GM23248 (cell line): ENCODE measurements around the gene CDK12. TPM values are rescaled to one million over a fixed set of nuclear protein-coding genes. Genes with fewer than 3 reads are reported as not detected.
"Not testable (repeated sequence)": the region's sequence is repeated elsewhere in the genome, so short reads cannot be mapped to it uniquely, and the experiment has no call there.

Source experiments
- DNase-seq: peaks from one replicate; pipeline ENCODE4 v3.0.0-alpha.2; 2015
- H2AFZ ChIP-seq: fragments of 200-600 bp; sonication (generic); 2 replicates; pipeline ENCODE4 v1.6.1; 2016; ENCODE audit warnings: antibody characterized with exemption
- H3F3A ChIP-seq: fragments of 200-600 bp; sonication (generic); 2 replicates; pipeline ENCODE4 v1.6.1; 2016; ENCODE audit warnings: mild to moderate bottlenecking, antibody characterized with exemption, mixed run types; ENCODE audit not compliant: insufficient read depth
- H3K27ac ChIP-seq: fragments of 200-600 bp; sonication (generic); 2 replicates; pipeline ENCODE4 v1.5.1; 2016; ENCODE audit warnings: mild to moderate bottlenecking
- H3K27me3 ChIP-seq: fragments of 200-600 bp; sonication (generic); replicated peaks from 2 replicates; pipeline ENCODE4 v1.6.1; 2016; ENCODE audit warnings: mild to moderate bottlenecking; ENCODE audit not compliant: insufficient read depth
- H3K36me3 ChIP-seq: fragments of 200-600 bp; sonication (generic); 2 replicates; pipeline ENCODE4 v1.6.1; 2016; ENCODE audit warnings: low read depth, mild to moderate bottlenecking
- H3K4me1 ChIP-seq: fragments of 200-600 bp; sonication (generic); 2 replicates; pipeline ENCODE4 v1.6.1; 2016; ENCODE audit warnings: mild to moderate bottlenecking; ENCODE audit not compliant: insufficient read depth
- H3K4me2 ChIP-seq: fragments of 200-600 bp; sonication (generic); one replicate; pipeline ENCODE4 v1.6.1; 2016; ENCODE audit warnings: mild to moderate bottlenecking; ENCODE audit not compliant: unreplicated experiment
- H3K4me3 ChIP-seq: fragments of 200-600 bp; sonication (generic); 2 replicates; pipeline ENCODE4 v1.5.1; 2016; ENCODE audit warnings: mild to moderate bottlenecking
- H3K79me2 ChIP-seq: fragments of 200-600 bp; sonication (generic); 2 replicates; pipeline ENCODE4 v1.6.1; 2016; ENCODE audit warnings: mild to moderate bottlenecking; ENCODE audit not compliant: insufficient read depth
- H3K9ac ChIP-seq: fragments of 200-600 bp; sonication (generic); 2 replicates; pipeline ENCODE4 v1.6.1; 2016; ENCODE audit warnings: mild to moderate bottlenecking
- H3K9me2 ChIP-seq: fragments of 200-600 bp; sonication (generic); 2 replicates; pipeline ENCODE4 v1.6.1; 2016; ENCODE audit warnings: mixed run types, mild to moderate bottlenecking, moderate library complexity; ENCODE audit not compliant: insufficient read depth
- H3K9me3 ChIP-seq: fragments of 200-600 bp; sonication (generic); one replicate; pipeline ENCODE4 v1.6.1; 2017; ENCODE audit warnings: low read depth
- H4K20me1 ChIP-seq: fragments of 200-600 bp; sonication (generic); 2 replicates; pipeline ENCODE4 v1.6.0; 2016; ENCODE audit not compliant: insufficient read depth
- EZH2 ChIP-seq: fragments of 200-600 bp; sonication (generic); IDR thresholded peaks from 2 replicates; pipeline ENCODE4 v1.6.1; 2018; ENCODE audit warnings: antibody characterized with exemption, mild to moderate bottlenecking; ENCODE audit not compliant: insufficient read depth, poor library complexity, severe bottlenecking
- EZH2phosphoT487 ChIP-seq: fragments of 200-600 bp; sonication (generic); IDR thresholded peaks from 2 replicates; pipeline ENCODE4 v1.6.1; 2018; ENCODE audit warnings: antibody characterized with exemption, moderate library complexity, mild to moderate bottlenecking, low read depth; ENCODE audit not compliant: insufficient read depth
- WGBS, 2 experiments: methylation state at CpG; one replicate each; pipeline ENCODE4 v1.1.6; 2015 to 2017; ENCODE audit warnings: low lambda C conversion rate in 2 of 2, low coverage in 1 of 2; ENCODE audit errors: missing lambda C conversion rate in 2 of 2; 5-methylcytosine and 5-hydroxymethylcytosine counted together
- in situ Hi-C: fragments of 300-500 bp; cut with MboI; formaldehyde crosslinking; loops from 2 replicates; pipeline ENCODE4 v1.15.0; 2020
- polyA plus RNA-seq: library from polyadenylated mRNA; unstranded; fragments of >200 nt; fragmentation: Nextera tagmentation; extraction: Ambion mirVana; gene quantifications from 2 replicates; pipeline ENCODE4 v1.2.1, GENCODE V29; 2016
- total RNA-seq: library from RNA; depleted of rRNA; stranded (reverse); fragments of >200 nt; shearing (Covaris generic); gene quantifications from 2 replicates; pipeline ENCODE4 v1.2.3, GENCODE V29; 2014

The CDK12 gene
- total and polyA plus RNA-seq, 2 experiments from 2014 or later, result 8.9 to 21.1 TPM

DNA sequence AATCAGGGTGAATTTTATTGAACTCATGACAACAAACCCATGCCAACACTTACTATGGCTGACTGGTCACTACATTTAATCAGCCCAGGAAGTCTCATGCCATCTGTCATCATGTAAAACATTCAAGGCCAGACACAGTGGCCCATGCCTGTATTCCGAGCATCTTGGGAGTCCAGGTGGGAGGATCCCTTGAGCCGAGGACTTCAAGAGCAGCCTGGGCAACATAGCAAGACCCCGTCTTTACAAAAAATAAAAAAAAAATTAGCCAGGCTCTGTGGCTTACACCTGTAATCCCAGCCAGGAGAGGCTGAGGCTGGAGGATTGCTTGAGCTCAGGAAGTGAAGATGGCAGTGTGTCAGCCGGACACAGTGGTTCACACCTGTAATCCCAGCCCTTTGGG is 5.4 kb upstream of the CDK12 start:
- no peak overlapping the region for H3K4me3 ChIP-seq
- no peak for TF ChIP-seq EZH2phosphoT487
- no peak for TF ChIP-seq EZH2

DNA sequence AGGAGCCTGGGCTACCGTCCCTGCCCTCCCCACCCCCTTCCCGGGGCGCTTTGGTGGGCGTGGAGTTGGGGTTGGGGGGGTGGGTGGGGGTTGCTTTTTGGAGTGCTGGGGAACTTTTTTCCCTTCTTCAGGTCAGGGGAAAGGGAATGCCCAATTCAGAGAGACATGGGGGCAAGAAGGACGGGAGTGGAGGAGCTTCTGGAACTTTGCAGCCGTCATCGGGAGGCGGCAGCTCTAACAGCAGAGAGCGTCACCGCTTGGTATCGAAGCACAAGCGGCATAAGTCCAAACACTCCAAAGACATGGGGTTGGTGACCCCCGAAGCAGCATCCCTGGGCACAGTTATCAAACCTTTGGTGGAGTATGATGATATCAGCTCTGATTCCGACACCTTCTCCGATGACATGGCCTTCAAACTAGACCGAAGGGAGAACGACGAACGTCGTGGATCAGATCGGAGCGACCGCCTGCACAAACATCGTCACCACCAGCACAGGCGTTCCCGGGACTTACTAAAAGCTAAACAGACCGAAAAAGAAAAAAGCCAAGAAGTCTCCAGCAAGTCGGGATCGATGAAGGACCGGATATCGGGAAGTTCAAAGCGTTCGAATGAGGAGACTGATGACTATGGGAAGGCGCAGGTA is 762 bp downstream of the CDK12 start:
- H3K9me3 ChIP-seq, result no peaks in the 10 kb centered on the region
- no peaks in the 10 kb centered on the region; the same call in 1 of the 2 replicates for H3K36me3 ChIP-seq
- H3K4me3 ChIP-seq, result peak overlapping the region; percentile 98
- peaks cover 12% of the 10 kb centered on the region; the same call in 1 of the 2 replicates for H4K20me1 ChIP-seq
- peak; percentile 84 for DNase-seq
- TF ChIP-seq EZH2 (no peak), EZH2phosphoT487 (no peak)
- H3K27me3 ChIP-seq, result no peaks in the 10 kb centered on the region
- in situ Hi-C loops, result no loop called here
- H3K9me2 ChIP-seq, result no peaks in the 10 kb centered on the region
- H3K27ac ChIP-seq, result peak overlapping the region; percentile 98
- H2AFZ ChIP-seq, result peak overlapping the region; percentile 56
- H3K79me2 ChIP-seq, result peaks cover 61% of the 10 kb centered on the region
- 2% methylated on average over 31 to 34 of the region's 34 CpGs for WGBS, 2 experiments
- peaks cover 14% of the 10 kb centered on the region for H3K4me1 ChIP-seq
- H3F3A ChIP-seq, result peaks cover 5% of the 10 kb centered on the region; the same call in 1 of the 2 replicates
- H3K4me2 ChIP-seq, result peak overlapping the region; percentile 99
- H3K9ac ChIP-seq, result peak overlapping the region; percentile 100

More for the DNA sequence above, 5.4 kb upstream of the CDK12 start:
- Histone ChIP-seq H2AFZ (no peak overlapping the region), H3K79me2 (peaks cover 14% of the 10 kb centered on the region), H4K20me1 (no peaks in the 10 kb centered on the region), H3K4me2 (no peak overlapping the region), H3K36me3 (no peaks in the 10 kb centered on the region), H3K9me2 (no peaks in the 10 kb centered on the region), H3K9me3 (no peaks in the 10 kb centered on the region), H3K4me1 (no peaks in the 10 kb centered on the region), H3K9ac (no peak overlapping the region), H3K27ac (no peak overlapping the region), H3K27me3 (no peaks in the 10 kb centered on the region), H3F3A (0 out of 2 replicates have a peak, but pooled peaks cover 4% of the 10 kb centered on the region)
- in situ Hi-C loops, result no loop called here
- DNase-seq, result no peak
- 63 to 81% methylated on average over 4 of the region's 4 CpGs for WGBS, 2 experiments

DNA sequence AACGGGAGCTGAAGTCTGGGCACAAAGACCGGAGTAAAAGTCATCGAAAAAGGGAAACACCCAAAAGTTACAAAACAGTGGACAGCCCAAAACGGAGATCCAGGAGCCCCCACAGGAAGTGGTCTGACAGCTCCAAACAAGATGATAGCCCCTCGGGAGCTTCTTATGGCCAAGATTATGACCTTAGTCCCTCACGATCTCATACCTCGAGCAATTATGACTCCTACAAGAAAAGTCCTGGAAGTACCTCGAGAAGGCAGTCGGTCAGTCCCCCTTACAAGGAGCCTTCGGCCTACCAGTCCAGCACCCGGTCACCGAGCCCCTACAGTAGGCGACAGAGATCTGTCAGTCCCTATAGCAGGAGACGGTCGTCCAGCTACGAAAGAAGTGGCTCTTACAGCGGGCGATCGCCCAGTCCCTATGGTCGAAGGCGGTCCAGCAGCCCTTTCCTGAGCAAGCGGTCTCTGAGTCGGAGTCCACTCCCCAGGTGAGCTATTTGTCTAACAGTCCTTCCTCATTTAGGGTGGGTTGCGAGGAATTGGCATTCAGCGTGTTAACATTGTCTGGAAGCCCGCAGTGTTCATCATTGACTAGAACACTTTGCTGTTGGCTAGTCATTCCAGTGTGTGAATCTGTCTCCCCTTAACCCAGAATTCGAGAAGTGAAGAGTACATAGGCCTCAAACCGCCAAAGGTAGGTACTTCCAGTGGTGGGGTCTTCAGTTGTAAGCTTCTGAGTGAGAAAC is 1.5 kb downstream of the CDK12 start:
- Histone ChIP-seq H4K20me1 (peaks cover 12% of the 10 kb centered on the region; the same call in 1 of the 2 replicates), H3K79me2 (peaks cover 68% of the 10 kb centered on the region), H3K9me3 (no peaks in the 10 kb centered on the region), H3K36me3 (no peaks in the 10 kb centered on the region; the same call in 1 of the 2 replicates), H3K4me3 (peak overlapping the region; percentile 98), H3K9me2 (no peaks in the 10 kb centered on the region), H3K4me2 (peak overlapping the region; percentile 99), H3K9ac (peak overlapping the region; percentile 100), H3K4me1 (peaks cover 14% of the 10 kb centered on the region), H3K27ac (peak overlapping the region; percentile 98), H2AFZ (peak overlapping the region; percentile 56), H3F3A (peaks cover 11% of the 10 kb centered on the region; the same call in 1 of the 2 replicates), H3K27me3 (no peaks in the 10 kb centered on the region)
- in situ Hi-C loops, result no loop called here
- TF ChIP-seq EZH2 (no peak), EZH2phosphoT487 (no peak)
- 3% methylated on average over 28 of the region's 28 CpGs for WGBS, 2 experiments
- DNase-seq, result peak; percentile 52

DNA sequence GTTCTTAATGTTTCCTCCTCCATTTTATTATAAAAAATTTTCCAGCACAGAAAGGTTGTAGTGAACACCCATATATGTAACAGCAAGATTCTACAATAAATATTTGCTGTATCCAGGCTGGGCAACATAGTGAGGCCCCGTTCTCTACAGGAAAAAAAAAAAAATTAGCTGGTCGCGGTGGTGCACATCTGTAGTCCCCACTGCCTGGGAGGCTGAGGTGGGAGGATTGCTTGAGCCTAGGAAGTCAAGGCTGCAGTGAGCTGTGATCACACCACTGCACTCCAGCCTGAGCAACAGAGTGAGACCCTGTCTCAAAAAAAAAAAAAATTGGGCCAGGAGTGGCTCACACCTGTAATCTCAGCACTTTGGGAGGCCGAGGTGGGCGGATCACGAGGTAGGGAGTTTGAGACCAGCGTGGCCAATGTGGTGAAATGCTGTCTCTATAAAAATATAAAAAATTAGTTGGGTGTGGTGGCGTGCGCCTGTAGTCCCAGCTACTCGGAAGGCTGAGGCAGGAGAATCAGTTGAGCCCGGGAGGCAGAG is 3.4 kb downstream of the CDK12 start:
- H3K9me3 ChIP-seq, H3K27ac ChIP-seq, H3K36me3 ChIP-seq, H3K9me2 ChIP-seq, H3K27me3 ChIP-seq, in situ Hi-C loops, DNase-seq, H2AFZ ChIP-seq: not testable (repeated sequence)
- WGBS, 2 experiments, result 74 to 84% methylated on average over 11 of the region's 11 CpGs
- Histone ChIP-seq H3F3A (peaks cover 11% of the 10 kb centered on the region; the same call in 1 of the 2 replicates), H3K9ac (peak overlapping the region; percentile 100), H3K4me1 (peaks cover 14% of the 10 kb centered on the region), H4K20me1 (peaks cover 16% of the 10 kb centered on the region), H3K79me2 (peaks cover 87% of the 10 kb centered on the region), H3K4me2 (peak overlapping the region; percentile 99), H3K4me3 (peak overlapping the region; percentile 98)

DNA sequence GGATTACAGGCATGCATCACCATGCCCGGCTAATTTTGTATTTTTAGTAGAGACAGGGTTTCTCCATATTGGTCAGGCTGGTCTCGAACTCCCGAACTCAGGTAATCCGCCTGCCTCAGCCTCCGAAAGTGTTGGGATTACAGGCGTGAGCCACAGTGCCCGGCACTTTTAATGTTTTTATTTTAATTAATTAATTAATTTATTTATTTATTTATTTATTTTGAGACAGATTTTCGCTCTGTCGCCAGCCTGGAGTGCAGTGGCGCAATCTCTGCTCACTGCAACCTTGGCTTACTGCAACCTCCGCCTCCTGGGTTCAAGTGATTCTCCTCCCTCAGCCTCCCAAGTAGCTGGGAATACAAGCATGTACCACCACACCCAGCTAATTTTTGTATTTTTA is 7.3 kb downstream of the CDK12 start:
- H3F3A ChIP-seq, H3K9me2 ChIP-seq, H3K4me2 ChIP-seq, H3K27me3 ChIP-seq, in situ Hi-C loops, H2AFZ ChIP-seq, H3K9ac ChIP-seq, DNase-seq, H3K9me3 ChIP-seq, H3K4me3 ChIP-seq, H3K27ac ChIP-seq: not testable (repeated sequence)
- Histone ChIP-seq H3K4me1 (peaks cover 14% of the 10 kb centered on the region), H4K20me1 (peaks cover 10% of the 10 kb centered on the region), H3K79me2 (peaks cover 100% of the 10 kb centered on the region), H3K36me3 (peaks cover 32% of the 10 kb centered on the region)
- WGBS, 2 experiments, result 93 to 95% methylated on average over 9 to 11 of the region's 11 CpGs
